ENCODE results near the gene METAP2.
A peak's percentile ranks its signal among the peaks of the same experiment; 100 is the strongest.
"Not testable (repeated sequence)": the region's sequence is repeated elsewhere in the genome, so short reads cannot be mapped to it uniquely, and the experiment has no call there.

The METAP2 gene

DNA sequence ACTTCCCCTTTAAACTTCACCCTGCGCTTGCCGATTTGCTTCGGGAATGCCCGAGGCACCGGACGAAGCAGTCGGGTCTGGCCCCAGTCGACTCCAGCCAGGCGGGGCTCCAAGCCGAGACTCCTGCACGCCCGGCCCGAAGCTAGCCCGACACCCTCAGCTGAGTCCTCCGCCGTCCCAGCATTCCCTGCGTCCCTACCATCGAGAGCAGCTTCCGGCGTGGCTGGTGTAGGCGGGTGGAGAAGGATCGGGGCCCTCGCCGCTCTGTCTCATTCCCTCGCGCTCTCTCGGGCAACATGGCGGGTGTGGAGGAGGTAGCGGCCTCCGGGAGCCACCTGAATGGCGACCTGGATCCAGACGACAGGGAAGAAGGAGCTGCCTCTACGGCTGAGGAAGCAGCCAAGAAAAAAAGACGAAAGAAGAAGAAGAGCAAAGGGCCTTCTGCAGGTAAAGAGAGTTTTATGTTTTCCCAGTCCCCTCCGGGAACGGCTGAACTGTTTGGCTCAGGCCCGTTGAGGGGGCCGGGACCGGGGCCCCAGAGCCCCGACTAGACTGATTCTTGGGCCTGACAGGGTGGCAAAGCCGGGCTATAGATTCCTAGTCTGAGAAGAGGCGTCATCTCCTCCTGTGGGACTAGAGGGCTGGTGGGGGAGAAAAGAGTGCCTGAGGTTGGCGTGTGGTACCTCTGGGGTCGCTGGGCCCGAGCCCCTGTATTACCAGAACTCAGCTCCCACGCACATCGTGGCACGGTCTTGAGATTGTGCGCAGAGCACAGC, at the start of gene METAP2:
METAP2 (plus strand) TSS at position 269 of the 776 bp plus-strand sequence; CDS start at position 297, 28 bp downstream.
- Histone ChIP-seq H3K9me3 (ENCODE audit: control insufficient read depth in 2 of 2, low read length in 2 of 2) (no peaks in the 10 kb centered on the region), H3K9ac (ENCODE audit: low read length in 2 of 2) (peak within 1 kb of the TSS; percentile 96 to 98), H3K27me3 (ENCODE audit: control insufficient read depth in 1 of 2, insufficient read depth in 2 of 2, low read length in 2 of 2) (no peaks in the 10 kb centered on the region), H3K4me3 (ENCODE audit: low read length in 2 of 2) (peak within 1 kb of the TSS; percentile 85 to 98), H3K27ac (ENCODE audit: low read length) (peak within 1 kb of the TSS; percentile 95), H3K4me1 (ENCODE audit: control insufficient read depth, insufficient read depth, low read length) (peaks cover 12% of the 10 kb centered on the region), H3K36me3 (ENCODE audit: control insufficient read depth in 2 of 2, insufficient read depth in 2 of 2, low read length in 2 of 2) (peaks cover 7 to 11% of the 10 kb centered on the region in 2 donors)

GRCh38 chr12:95424271-95424994, 49.5 kb upstream of the METAP2 start:
- Histone ChIP-seq H3K9ac (ENCODE audit: low read length in 2 of 2) (no peak overlapping the region), H3K36me3 (ENCODE audit: control insufficient read depth in 2 of 2, insufficient read depth in 2 of 2, low read length in 2 of 2) (no peaks in the 10 kb centered on the region), H3K27ac (ENCODE audit: low read length) (no peak overlapping the region), H3K4me3 (ENCODE audit: low read length in 2 of 2) (no peak overlapping the region), H3K9me3 (ENCODE audit: control insufficient read depth in 2 of 2, low read length in 2 of 2) (no peaks in the 10 kb centered on the region), H3K27me3 (ENCODE audit: control insufficient read depth in 1 of 2, insufficient read depth in 2 of 2, low read length in 2 of 2) (no peaks in the 10 kb centered on the region), H3K4me1 (ENCODE audit: control insufficient read depth, insufficient read depth, low read length) (no peaks in the 10 kb centered on the region)

DNA sequence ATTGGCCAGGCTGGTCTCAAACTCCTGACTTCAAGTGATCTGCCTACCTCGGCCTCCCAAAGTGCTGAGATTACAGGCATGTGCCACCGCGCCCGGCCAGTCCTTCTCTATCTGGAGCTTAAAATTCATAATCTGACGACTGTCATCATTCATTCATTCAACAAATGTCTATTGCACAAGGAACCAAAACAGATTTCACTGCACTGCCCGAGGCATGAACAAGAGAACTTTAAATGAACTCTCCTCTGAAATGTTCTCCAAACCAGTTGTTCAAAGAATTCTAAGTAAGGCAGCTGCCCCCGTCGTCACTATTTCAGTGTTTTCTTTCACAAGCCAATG, 44.8 kb upstream of the METAP2 start:
- Histone ChIP-seq H3K27me3 (ENCODE audit: control insufficient read depth in 1 of 2, insufficient read depth in 2 of 2, low read length in 2 of 2) (no peaks in the 10 kb centered on the region), H3K9ac (ENCODE audit: low read length in 2 of 2) (no peak overlapping the region), H3K9me3 (ENCODE audit: control insufficient read depth in 2 of 2, low read length in 2 of 2) (no peaks in the 10 kb centered on the region), H3K4me3 (ENCODE audit: low read length in 2 of 2) (no peak overlapping the region), H3K36me3 (ENCODE audit: control insufficient read depth in 2 of 2, insufficient read depth in 2 of 2, low read length in 2 of 2) (no peaks in the 10 kb centered on the region), H3K27ac (ENCODE audit: low read length) (no peak overlapping the region), H3K4me1 (ENCODE audit: control insufficient read depth, insufficient read depth, low read length) (no peaks in the 10 kb centered on the region)

- no peaks in the 10 kb centered on the region for H3K9me3 ChIP-seq (ENCODE audit: control insufficient read depth in 2 of 2, low read length in 2 of 2)
- H3K27me3 ChIP-seq (ENCODE audit: control insufficient read depth in 1 of 2, insufficient read depth in 2 of 2, low read length in 2 of 2) = no peaks in the 10 kb centered on the region
- no peaks in the 10 kb centered on the region for H3K36me3 ChIP-seq (ENCODE audit: control insufficient read depth in 2 of 2, insufficient read depth in 2 of 2, low read length in 2 of 2)
- no peaks in the 10 kb centered on the region for H3K4me1 ChIP-seq (ENCODE audit: control insufficient read depth, insufficient read depth, low read length)
- H3K9ac ChIP-seq (ENCODE audit: low read length in 2 of 2) = no peak overlapping the region
- H3K4me3 ChIP-seq (ENCODE audit: low read length in 2 of 2) = no peak overlapping the region
- no peak overlapping the region for H3K27ac ChIP-seq (ENCODE audit: low read length)
These were observed 42.8 kb upstream of the METAP2 start for GRCh38 chr12:95431120-95431519.

DNA sequence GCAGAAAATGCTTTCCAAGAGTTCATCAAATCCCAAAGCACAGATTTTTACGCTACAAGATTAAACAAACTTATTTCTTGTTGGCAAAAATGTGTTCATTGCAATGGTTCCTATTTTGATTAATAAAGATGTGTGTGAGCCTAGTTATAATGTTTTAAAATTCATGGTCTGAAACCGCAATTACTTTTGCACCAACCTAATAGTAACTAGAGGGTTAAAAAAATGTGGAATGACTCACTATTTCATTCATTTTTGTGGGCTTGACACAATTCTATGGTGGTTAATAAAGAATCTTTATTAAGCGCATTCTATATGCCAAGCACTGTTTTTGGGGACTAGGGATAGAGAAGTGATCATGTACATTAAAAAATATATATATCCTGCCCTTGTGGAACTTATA, 38.6 kb upstream of the METAP2 start:
- H3K27ac ChIP-seq (ENCODE audit: low read length) = no peak overlapping the region
- no peaks in the 10 kb centered on the region for H3K4me1 ChIP-seq (ENCODE audit: control insufficient read depth, insufficient read depth, low read length)
- no peaks in the 10 kb centered on the region for H3K36me3 ChIP-seq (ENCODE audit: control insufficient read depth in 2 of 2, insufficient read depth in 2 of 2, low read length in 2 of 2)
- H3K9me3 ChIP-seq (ENCODE audit: control insufficient read depth in 2 of 2, low read length in 2 of 2) = no peaks in the 10 kb centered on the region
- no peak overlapping the region for H3K4me3 ChIP-seq (ENCODE audit: low read length in 2 of 2)
- no peak overlapping the region for H3K9ac ChIP-seq (ENCODE audit: low read length in 2 of 2)
- no peaks in the 10 kb centered on the region for H3K27me3 ChIP-seq (ENCODE audit: control insufficient read depth in 1 of 2, insufficient read depth in 2 of 2, low read length in 2 of 2)

DNA sequence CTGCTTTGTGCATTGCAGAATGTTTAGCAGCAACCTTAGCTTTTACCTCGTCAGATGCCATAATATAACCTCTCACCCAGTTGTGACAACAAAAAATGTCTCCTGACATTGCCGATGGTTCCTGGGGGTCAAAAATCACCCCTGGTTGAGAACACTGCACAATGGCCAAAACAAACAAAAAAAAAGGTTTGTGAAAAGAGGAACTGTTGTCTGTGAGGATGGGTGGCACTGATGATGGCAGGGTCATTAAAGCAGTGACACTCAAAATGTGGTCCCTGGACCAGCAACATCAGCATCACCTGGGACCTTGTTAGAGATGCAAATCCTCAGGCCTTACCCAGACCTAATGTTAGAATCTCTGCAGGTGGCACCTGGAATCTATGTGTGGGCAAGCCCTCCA, 36.4 kb upstream of the METAP2 start:
- Histone ChIP-seq H3K9me3 (ENCODE audit: control insufficient read depth in 2 of 2, low read length in 2 of 2) (no peaks in the 10 kb centered on the region), H3K27me3 (ENCODE audit: control insufficient read depth in 1 of 2, insufficient read depth in 2 of 2, low read length in 2 of 2) (no peaks in the 10 kb centered on the region), H3K4me3 (ENCODE audit: low read length in 2 of 2) (no peak overlapping the region), H3K27ac (ENCODE audit: low read length) (no peak overlapping the region), H3K4me1 (ENCODE audit: control insufficient read depth, insufficient read depth, low read length) (no peaks in the 10 kb centered on the region), H3K36me3 (ENCODE audit: control insufficient read depth in 2 of 2, insufficient read depth in 2 of 2, low read length in 2 of 2) (no peaks in the 10 kb centered on the region), H3K9ac (ENCODE audit: low read length in 2 of 2) (no peak overlapping the region)

DNA sequence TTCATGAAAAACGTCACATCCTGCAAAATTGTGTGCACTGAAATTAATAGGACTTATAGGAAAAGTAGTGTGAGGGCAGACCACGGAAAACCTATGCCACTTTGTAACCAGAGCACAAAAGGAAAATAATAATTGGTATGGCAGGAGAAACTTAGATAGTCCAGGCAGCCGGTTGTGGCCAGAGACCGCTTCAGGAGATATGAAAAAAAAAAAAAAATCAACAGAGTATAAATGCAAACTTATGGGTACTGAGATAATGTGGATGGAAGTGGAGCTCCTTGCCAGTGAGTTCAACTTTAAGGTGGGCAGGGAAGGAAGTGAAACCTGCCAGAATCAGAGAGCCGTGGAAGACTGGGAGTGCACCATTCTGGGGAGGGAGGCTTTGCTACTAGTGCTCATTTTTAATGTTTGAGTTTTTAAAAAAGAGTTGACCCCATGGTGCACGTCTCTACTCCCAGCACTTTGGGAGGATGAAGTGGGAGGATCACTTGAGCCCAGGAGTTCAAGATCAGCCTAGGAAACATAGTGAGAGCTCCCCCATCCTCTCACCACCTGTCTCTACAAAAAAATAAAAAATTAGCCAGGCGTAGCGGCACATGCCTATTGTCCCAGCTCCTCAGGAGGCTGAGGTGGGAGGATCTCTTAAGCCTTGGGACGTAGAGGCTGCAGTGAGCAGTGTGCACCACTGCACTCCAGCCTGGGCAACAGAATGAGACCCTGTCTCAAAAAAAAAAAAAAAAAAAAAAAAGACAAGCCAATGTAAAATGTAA, 34.3 kb upstream of the METAP2 start:
- H3K36me3 ChIP-seq (ENCODE audit: control insufficient read depth in 2 of 2, insufficient read depth in 2 of 2, low read length in 2 of 2) = no peaks in the 10 kb centered on the region
- no peaks in the 10 kb centered on the region for H3K9me3 ChIP-seq (ENCODE audit: control insufficient read depth in 2 of 2, low read length in 2 of 2)
- H3K4me1 ChIP-seq (ENCODE audit: control insufficient read depth, insufficient read depth, low read length) = no peaks in the 10 kb centered on the region
- H3K27ac ChIP-seq (ENCODE audit: low read length) = no peak overlapping the region
- H3K9ac ChIP-seq (ENCODE audit: low read length in 2 of 2) = no peak overlapping the region
- no peak overlapping the region for H3K4me3 ChIP-seq (ENCODE audit: low read length in 2 of 2)
- no peaks in the 10 kb centered on the region for H3K27me3 ChIP-seq (ENCODE audit: control insufficient read depth in 1 of 2, insufficient read depth in 2 of 2, low read length in 2 of 2)

GRCh38 chr12:95440401-95440800, 33.6 kb upstream of the METAP2 start:
- H3K4me1 ChIP-seq (ENCODE audit: control insufficient read depth, insufficient read depth, low read length) = no peaks in the 10 kb centered on the region

GRCh38 chr12:95443459-95443858, 30.5 kb upstream of the METAP2 start:
- Histone ChIP-seq H3K9me3 (ENCODE audit: control insufficient read depth in 2 of 2, low read length in 2 of 2) (no peaks in the 10 kb centered on the region), H3K9ac (ENCODE audit: low read length in 2 of 2) (no peak overlapping the region), H3K27me3 (ENCODE audit: control insufficient read depth in 1 of 2, insufficient read depth in 2 of 2, low read length in 2 of 2) (no peaks in the 10 kb centered on the region), H3K27ac (ENCODE audit: low read length) (no peak overlapping the region), H3K36me3 (ENCODE audit: control insufficient read depth in 2 of 2, insufficient read depth in 2 of 2, low read length in 2 of 2) (no peaks in the 10 kb centered on the region), H3K4me3 (ENCODE audit: low read length in 2 of 2) (no peak overlapping the region), H3K4me1 (ENCODE audit: control insufficient read depth, insufficient read depth, low read length) (peaks cover 3% of the 10 kb centered on the region)

More at GRCh38 chr12:95440401-95440800, 33.6 kb upstream of the METAP2 start:
- Histone ChIP-seq H3K27ac (ENCODE audit: low read length) (no peak overlapping the region), H3K9ac (ENCODE audit: low read length in 2 of 2) (no peak overlapping the region), H3K27me3 (ENCODE audit: control insufficient read depth in 1 of 2, insufficient read depth in 2 of 2, low read length in 2 of 2) (no peaks in the 10 kb centered on the region), H3K36me3 (ENCODE audit: control insufficient read depth in 2 of 2, insufficient read depth in 2 of 2, low read length in 2 of 2) (no peaks in the 10 kb centered on the region), H3K4me3 (ENCODE audit: low read length in 2 of 2) (no peak overlapping the region), H3K9me3 (ENCODE audit: control insufficient read depth in 2 of 2, low read length in 2 of 2) (no peaks in the 10 kb centered on the region)

DNA sequence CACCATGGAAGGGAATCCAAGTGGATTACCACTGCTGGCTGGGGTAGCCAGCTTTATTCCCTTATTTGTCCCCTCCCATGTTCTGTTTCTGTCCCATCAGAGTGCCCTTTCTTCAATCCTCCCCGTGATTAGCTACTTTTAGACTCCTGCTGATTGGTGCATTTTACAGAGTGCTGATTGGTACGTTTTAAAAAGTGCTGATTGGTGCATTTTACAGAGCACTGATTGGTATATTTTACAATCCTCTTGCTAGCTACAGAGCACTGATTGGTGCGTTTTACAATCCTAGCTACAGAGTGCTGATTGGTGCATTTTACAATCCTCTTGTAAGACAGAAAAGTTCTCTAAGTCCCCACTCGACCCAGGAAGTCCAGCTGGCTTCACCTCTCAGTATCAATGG, 28.9 kb upstream of the METAP2 start:
- H3K4me1 ChIP-seq (ENCODE audit: control insufficient read depth, insufficient read depth, low read length); H3K27ac ChIP-seq (ENCODE audit: low read length); H3K4me3 ChIP-seq (ENCODE audit: low read length in 2 of 2); H3K27me3 ChIP-seq (ENCODE audit: control insufficient read depth in 1 of 2, insufficient read depth in 2 of 2, low read length in 2 of 2); H3K9me3 ChIP-seq (ENCODE audit: control insufficient read depth in 2 of 2, low read length in 2 of 2); H3K9ac ChIP-seq (ENCODE audit: low read length in 2 of 2); H3K36me3 ChIP-seq (ENCODE audit: control insufficient read depth in 2 of 2, insufficient read depth in 2 of 2, low read length in 2 of 2): not testable (repeated sequence)
